Measurements from ENCODE around the gene ATRNL1. TPM values are rescaled to one million over a fixed set of nuclear protein-coding genes. Genes with fewer than 3 reads are reported as not detected.
A peak's percentile ranks its signal among the peaks of the same experiment; 100 is the strongest.

Gene ATRNL1
- total and polyA plus RNA-seq, 2 experiments from 2014 or later = not detected

DNA sequence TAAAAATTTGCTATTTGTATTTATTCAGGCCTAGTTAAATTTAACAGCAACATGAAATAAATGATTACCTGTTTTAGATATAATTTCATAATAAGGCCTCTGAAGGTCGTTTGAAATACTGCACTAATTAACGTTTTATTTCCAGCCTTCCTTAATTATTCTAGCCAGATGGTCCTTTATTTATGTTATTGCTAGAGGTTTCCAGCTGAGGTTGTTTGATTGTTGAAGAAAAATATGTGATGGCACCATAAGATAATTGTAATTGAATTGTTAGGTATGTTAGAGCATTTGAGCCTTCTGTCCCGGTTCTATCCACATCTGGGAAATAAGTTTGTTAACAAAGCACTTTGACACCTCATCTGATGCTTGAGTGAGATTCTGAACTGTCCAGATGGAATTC is 556.1 kb downstream of the ATRNL1 start:
- H3K4me2 ChIP-seq (ENCODE audit: unreplicated experiment) = no peak overlapping the region
- H3K4me3 ChIP-seq = no peak overlapping the region
- no peak overlapping the region for H3K9ac ChIP-seq
- DNase-seq = no peak
- 3 to 5% methylated on average over 3 of the region's 3 CpGs for WGBS, 2 experiments (ENCODE audit: low coverage in 1 of 2, low lambda C conversion rate in 2 of 2, missing lambda C conversion rate in 2 of 2)
- H3K27me3 ChIP-seq (replicated peaks; ENCODE audit: insufficient read depth) = no peaks in the 10 kb centered on the region
- in situ Hi-C loops (cut with MboI) = no loop called here
- H3F3A ChIP-seq (ENCODE audit: insufficient read depth) = no peaks in the 10 kb centered on the region
- no peak overlapping the region for H2AFZ ChIP-seq
- no peak overlapping the region for H3K27ac ChIP-seq
- no peaks in the 10 kb centered on the region for H3K9me3 ChIP-seq (ENCODE audit: low read depth)
- no peaks in the 10 kb centered on the region for H3K79me2 ChIP-seq (ENCODE audit: insufficient read depth)
- TF ChIP-seq EZH2 (IDR thresholded peaks at IDR 0.05; ENCODE audit: insufficient read depth, poor library complexity, severe bottlenecking) = no peak
- TF ChIP-seq EZH2phosphoT487 (IDR thresholded peaks at IDR 0.05; ENCODE audit: insufficient read depth, low read depth) = no peak
- no peaks in the 10 kb centered on the region for H3K36me3 ChIP-seq (ENCODE audit: low read depth)
- H3K9me2 ChIP-seq (ENCODE audit: insufficient read depth) = no peaks in the 10 kb centered on the region
- no peaks in the 10 kb centered on the region for H4K20me1 ChIP-seq (ENCODE audit: insufficient read depth)
- no peaks in the 10 kb centered on the region for H3K4me1 ChIP-seq (ENCODE audit: insufficient read depth)

DNA sequence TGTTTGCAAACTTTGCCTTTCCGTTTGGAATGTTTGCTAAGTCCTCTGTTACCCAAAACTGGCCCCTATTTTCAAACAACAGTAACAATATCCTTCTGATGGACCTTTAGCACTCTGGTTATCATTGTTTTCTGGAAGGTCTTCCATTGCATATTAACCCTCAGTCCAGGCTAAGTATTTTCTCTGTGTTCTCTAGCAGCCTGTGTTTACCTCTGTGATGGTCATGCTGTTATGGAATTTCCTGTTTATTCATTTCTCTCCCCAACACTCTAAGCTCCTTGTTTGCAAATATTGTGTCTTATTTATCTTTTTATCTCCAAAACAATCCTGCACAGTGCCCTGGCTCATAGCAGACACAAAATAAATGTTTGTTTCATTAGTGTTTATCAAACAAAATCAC is 560.3 kb downstream of the ATRNL1 start:
- H3K9me2 ChIP-seq (ENCODE audit: insufficient read depth) = no peaks in the 10 kb centered on the region
- WGBS, 2 experiments (ENCODE audit: low coverage in 1 of 2, low lambda C conversion rate in 2 of 2, missing lambda C conversion rate in 2 of 2) = 0 to 6% methylated on average over 1 of the region's 1 CpG
- no peaks in the 10 kb centered on the region for H3K79me2 ChIP-seq (ENCODE audit: insufficient read depth)
- no peaks in the 10 kb centered on the region for H3K4me1 ChIP-seq (ENCODE audit: insufficient read depth)
- no peak overlapping the region for H3K4me3 ChIP-seq
- no peak overlapping the region for H3K27ac ChIP-seq
- H4K20me1 ChIP-seq (ENCODE audit: insufficient read depth) = no peaks in the 10 kb centered on the region
- H3K9me3 ChIP-seq (ENCODE audit: low read depth) = no peaks in the 10 kb centered on the region
- no peaks in the 10 kb centered on the region for H3F3A ChIP-seq (ENCODE audit: insufficient read depth)
- in situ Hi-C loops (cut with MboI) = no loop called here
- H3K9ac ChIP-seq = no peak overlapping the region
- H3K27me3 ChIP-seq (replicated peaks; ENCODE audit: insufficient read depth) = no peaks in the 10 kb centered on the region
- TF ChIP-seq EZH2 (IDR thresholded peaks at IDR 0.05; ENCODE audit: insufficient read depth, poor library complexity, severe bottlenecking) (no peak), EZH2phosphoT487 (IDR thresholded peaks at IDR 0.05; ENCODE audit: insufficient read depth, low read depth) (no peak)
- no peaks in the 10 kb centered on the region for H3K36me3 ChIP-seq (ENCODE audit: low read depth)
- H3K4me2 ChIP-seq (ENCODE audit: unreplicated experiment) = no peak overlapping the region
- DNase-seq = no peak
- H2AFZ ChIP-seq = no peak overlapping the region

DNA sequence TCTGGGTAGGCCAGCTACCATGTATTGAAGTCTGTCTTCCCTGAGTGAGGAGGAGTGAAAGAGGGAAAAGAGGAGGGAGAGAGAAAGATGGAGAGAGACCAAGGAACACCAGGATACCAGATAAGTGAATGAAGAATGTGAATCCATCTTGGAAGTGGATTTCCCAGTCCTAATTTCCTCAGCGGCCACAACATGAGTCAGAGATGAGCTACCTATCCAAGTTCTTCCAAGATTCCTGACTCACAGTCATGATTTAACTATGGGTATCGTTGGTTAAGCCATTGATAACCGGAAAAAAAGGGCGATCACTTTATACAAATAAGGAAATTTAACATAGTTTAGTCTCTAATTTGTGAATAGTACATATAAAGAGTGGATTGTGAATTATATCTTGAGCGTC is 561.8 kb downstream of the ATRNL1 start:
- H3K79me2 ChIP-seq (ENCODE audit: insufficient read depth) = no peaks in the 10 kb centered on the region
- in situ Hi-C loops (cut with MboI) = no loop called here
- H4K20me1 ChIP-seq (ENCODE audit: insufficient read depth) = no peaks in the 10 kb centered on the region
- no peak overlapping the region for H3K9ac ChIP-seq
- H3K9me2 ChIP-seq (ENCODE audit: insufficient read depth) = no peaks in the 10 kb centered on the region
- H3F3A ChIP-seq (ENCODE audit: insufficient read depth) = no peaks in the 10 kb centered on the region
- H3K27me3 ChIP-seq (replicated peaks; ENCODE audit: insufficient read depth) = no peaks in the 10 kb centered on the region
- no peak overlapping the region for H2AFZ ChIP-seq
- H3K4me2 ChIP-seq (ENCODE audit: unreplicated experiment) = no peak overlapping the region
- no peak overlapping the region for H3K4me3 ChIP-seq
- TF ChIP-seq EZH2 (IDR thresholded peaks at IDR 0.05; ENCODE audit: insufficient read depth, poor library complexity, severe bottlenecking) (no peak), EZH2phosphoT487 (IDR thresholded peaks at IDR 0.05; ENCODE audit: insufficient read depth, low read depth) (no peak)
- 30 to 31% methylated on average over 5 of the region's 5 CpGs for WGBS, 2 experiments (ENCODE audit: low coverage in 1 of 2, low lambda C conversion rate in 2 of 2, missing lambda C conversion rate in 2 of 2)
- DNase-seq = no peak
- no peak overlapping the region for H3K27ac ChIP-seq
- H3K4me1 ChIP-seq (ENCODE audit: insufficient read depth) = no peaks in the 10 kb centered on the region
- no peaks in the 10 kb centered on the region for H3K36me3 ChIP-seq (ENCODE audit: low read depth)
- H3K9me3 ChIP-seq (ENCODE audit: low read depth) = no peaks in the 10 kb centered on the region

DNA sequence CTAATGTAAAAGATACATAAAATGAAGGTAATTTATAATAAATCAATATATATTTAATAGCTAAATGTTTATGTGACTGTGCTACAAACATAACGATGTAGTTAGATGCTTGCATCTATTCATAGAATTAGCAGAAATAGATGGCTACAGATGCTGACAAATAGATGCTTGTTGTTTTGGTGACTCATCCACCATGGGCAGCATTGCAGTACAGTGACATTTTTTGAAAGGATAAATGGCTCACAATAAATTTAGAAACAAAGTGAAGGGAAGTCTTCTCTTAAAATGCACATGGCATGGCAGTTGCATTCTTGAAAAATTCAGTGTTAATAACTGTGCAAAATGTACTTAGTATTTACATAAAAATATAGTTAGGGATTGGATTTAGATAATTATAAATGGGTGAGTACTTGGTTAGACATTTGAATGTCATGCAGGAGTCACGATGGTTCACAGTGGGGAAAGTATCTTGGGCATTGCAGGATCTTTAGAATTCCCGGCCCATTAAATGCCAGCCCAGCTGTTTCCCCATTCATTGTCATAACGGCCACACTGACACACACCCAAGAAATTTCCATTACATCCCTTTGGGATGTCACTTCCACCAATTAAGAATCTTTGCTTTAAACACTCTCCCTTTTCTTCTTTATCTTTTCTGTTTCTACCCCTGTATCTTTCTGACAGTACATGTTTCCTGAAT is 564.1 kb downstream of the ATRNL1 start:
- H3K9me3 ChIP-seq (ENCODE audit: low read depth) = no peaks in the 10 kb centered on the region
- H3K9me2 ChIP-seq (ENCODE audit: insufficient read depth) = no peaks in the 10 kb centered on the region
- H3K4me1 ChIP-seq (ENCODE audit: insufficient read depth) = no peaks in the 10 kb centered on the region
- in situ Hi-C loops (cut with MboI) = no loop called here
- no peaks in the 10 kb centered on the region for H3K27me3 ChIP-seq (replicated peaks; ENCODE audit: insufficient read depth)
- H3K4me2 ChIP-seq (ENCODE audit: unreplicated experiment) = no peak overlapping the region
- peak; percentile 1 for DNase-seq
- WGBS, 2 experiments (ENCODE audit: low coverage in 1 of 2, low lambda C conversion rate in 2 of 2, missing lambda C conversion rate in 2 of 2) = 19 to 22% methylated on average over 4 of the region's 4 CpGs
- no peak overlapping the region for H3K27ac ChIP-seq
- no peak overlapping the region for H2AFZ ChIP-seq
- H3K36me3 ChIP-seq (ENCODE audit: low read depth) = no peaks in the 10 kb centered on the region
- no peaks in the 10 kb centered on the region for H3K79me2 ChIP-seq (ENCODE audit: insufficient read depth)
- TF ChIP-seq EZH2phosphoT487 (IDR thresholded peaks at IDR 0.05; ENCODE audit: insufficient read depth, low read depth) = no peak
- TF ChIP-seq EZH2 (IDR thresholded peaks at IDR 0.05; ENCODE audit: insufficient read depth, poor library complexity, severe bottlenecking) = no peak
- H3K9ac ChIP-seq = no peak overlapping the region
- H4K20me1 ChIP-seq (ENCODE audit: insufficient read depth) = no peaks in the 10 kb centered on the region; the same call in 1 of the 2 replicates
- no peak overlapping the region for H3K4me3 ChIP-seq
- H3F3A ChIP-seq (ENCODE audit: insufficient read depth) = no peaks in the 10 kb centered on the region
